NOMO-1 treated with DMSO at 0.1 percent for 48 hours (cell line): ENCODE results near the gene C10orf105.

Source experiments
- DNase-seq: peaks from one replicate; lab custom pipeline; 2025; ENCODE audit not compliant: unreplicated experiment; lab: John Stamatoyannopoulos, UW

Gene C10orf105

GRCh38 chr10:71737834-71738197 is 18.2 kb upstream of the C10orf105 start:
- DNase-seq: no peak

GRCh38 chr10:71737001-71737833 is 17.6 kb upstream of the C10orf105 start:
- DNase-seq: no peak

GRCh38 chr10:71736570-71736952 is 17.0 kb upstream of the C10orf105 start:
- DNase-seq: no peak

GRCh38 chr10:71735709-71736569 is 16.4 kb upstream of the C10orf105 start:
- peak; percentile 63 for DNase-seq

GRCh38 chr10:71734797-71735196 is 15.2 kb upstream of the C10orf105 start:
- DNase-seq: no peak

- no peak for DNase-seq
Measured at GRCh38 chr10:71731791-71732190, 12.2 kb upstream of the C10orf105 start.

GRCh38 chr10:71729161-71729636 is 9.6 kb upstream of the C10orf105 start:
- peak; percentile 77 for DNase-seq

GRCh38 chr10:71727738-71728737 is 8.5 kb upstream of the C10orf105 start:
- DNase-seq: peak; percentile 92

GRCh38 chr10:71727105-71727737 is 7.6 kb upstream of the C10orf105 start:
- no peak for DNase-seq

- DNase-seq: no peak
Measured at GRCh38 chr10:71726580-71727104, 7.1 kb upstream of the C10orf105 start.

GRCh38 chr10:71725998-71726579 is 6.5 kb upstream of the C10orf105 start:
- peak; percentile 36 for DNase-seq

GRCh38 chr10:71725249-71725648 is 5.7 kb upstream of the C10orf105 start:
- DNase-seq: no peak

GRCh38 chr10:71724539-71724938 is 5.0 kb upstream of the C10orf105 start:
- no peak for DNase-seq

GRCh38 chr10:71723311-71723710 is 3.7 kb upstream of the C10orf105 start:
- no peak for DNase-seq

GRCh38 chr10:71722849-71723248 is 3.3 kb upstream of the C10orf105 start:
- no peak for DNase-seq

GRCh38 chr10:71721313-71721712 is 1.7 kb upstream of the C10orf105 start:
- no peak for DNase-seq

GRCh38 chr10:71720288-71720687 is 710 bp upstream of the C10orf105 start:
- no peak for DNase-seq

- DNase-seq: no peak
Measured at GRCh38 chr10:71719042-71719441, 536 bp downstream of the C10orf105 start.

GRCh38 chr10:71718165-71718698 is 1.3 kb downstream of the C10orf105 start:
- no peak for DNase-seq
